ENCODE data around the gene SLC38A1.

GRCh38 chr12:46261646-46262045 lies 7.2 kb downstream of the SLC38A1 start:
- TF ChIP-seq CTCF (conservative IDR thresholded peaks at IDR 0.05; ENCODE audit: low read depth, low read length) (no peak), EZH2 (IDR thresholded peaks at IDR 0.05; ENCODE audit: low read length, unreplicated experiment) (no peak)
